ENCODE results near the gene GLRX.
A peak's percentile ranks its signal among the peaks of the same experiment; 100 is the strongest.

GLRX gene

DNA sequence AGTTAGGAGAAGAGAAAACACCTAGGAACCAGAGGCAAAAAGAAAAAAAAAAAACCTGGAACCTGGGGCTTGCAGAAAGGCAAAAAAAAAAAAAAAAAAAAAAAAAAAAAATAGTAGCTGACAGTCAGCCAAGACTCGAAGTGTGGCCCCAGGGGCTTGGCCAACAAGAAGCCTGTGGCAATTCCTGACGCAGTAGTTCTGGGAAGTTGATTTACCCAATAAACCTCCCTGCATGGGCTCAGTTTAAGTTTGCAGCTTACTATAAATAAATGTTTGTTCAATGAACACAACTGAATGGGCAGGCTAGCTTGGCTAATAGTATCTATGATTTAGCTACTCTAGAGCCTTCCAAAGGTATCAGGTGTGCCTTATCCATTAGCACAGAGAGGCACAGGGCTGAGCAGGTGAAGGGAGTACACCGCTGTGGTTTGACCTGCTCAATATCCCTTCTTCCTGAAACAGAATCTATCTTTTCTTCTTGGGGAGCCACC, 21.3 kb upstream of the GLRX start:
- Histone ChIP-seq H3K4me1 (ENCODE audit: control extremely low read depth in 1 of 4, control insufficient read depth in 4 of 4, insufficient read depth in 4 of 4, low read length in 3 of 4) (peaks cover 19 to 40% (median 30%) of the 10 kb centered on the region in 4 experiments), H3K9me3 (ENCODE audit: control extremely low read depth in 1 of 5, control insufficient read depth in 4 of 5, insufficient read depth in 2 of 5, low read depth in 1 of 5, low read length in 4 of 5) (no peaks in the 10 kb centered on the region), H3K4me3 (ENCODE audit: control insufficient read depth in 1 of 7, extremely low read depth in 1 of 7, insufficient read depth in 4 of 7, low read depth in 2 of 7, low read length in 6 of 7) (peak overlapping the region in 1 of 7 experiments; percentile 17), H3K27me3 (replicated peaks in 2 of 5; ENCODE audit: control insufficient read depth in 4 of 5, insufficient read depth in 5 of 5, low read length in 4 of 5) (no peaks in the 10 kb centered on the region), H3K36me3 (ENCODE audit: control insufficient read depth in 4 of 4, insufficient read depth in 4 of 4, low read length in 3 of 4) (no peaks in the 10 kb centered on the region), H3K27ac (ENCODE audit: insufficient read depth in 1 of 2, low read depth in 1 of 2, low read length in 2 of 2, poor library complexity in 1 of 2, severe bottlenecking in 2 of 2) (peak overlapping the region in 1 of 2 experiments; percentile 61)
- CTCF ChIA-PET = interaction anchor here (0.7 to 22.7 kb wide), 16 partner anchors 9 to 198 kb away, joined by 3 to 430 read pairs (median 4); partner anchors contain the start of gene GLRX
- DNase-seq = peak in 1 of 3 donors; percentile 33
- POLR2A ChIA-PET = interaction anchor here (0.6 to 0.7 kb wide), 2 partner anchors 26 to 62 kb away, joined by 3 read pairs; no protein-coding TSS in a partner anchor
- no CpG with 5 or more reads among the region's 3 CpGs for WGBS (ENCODE audit: insufficient coverage)

DNA sequence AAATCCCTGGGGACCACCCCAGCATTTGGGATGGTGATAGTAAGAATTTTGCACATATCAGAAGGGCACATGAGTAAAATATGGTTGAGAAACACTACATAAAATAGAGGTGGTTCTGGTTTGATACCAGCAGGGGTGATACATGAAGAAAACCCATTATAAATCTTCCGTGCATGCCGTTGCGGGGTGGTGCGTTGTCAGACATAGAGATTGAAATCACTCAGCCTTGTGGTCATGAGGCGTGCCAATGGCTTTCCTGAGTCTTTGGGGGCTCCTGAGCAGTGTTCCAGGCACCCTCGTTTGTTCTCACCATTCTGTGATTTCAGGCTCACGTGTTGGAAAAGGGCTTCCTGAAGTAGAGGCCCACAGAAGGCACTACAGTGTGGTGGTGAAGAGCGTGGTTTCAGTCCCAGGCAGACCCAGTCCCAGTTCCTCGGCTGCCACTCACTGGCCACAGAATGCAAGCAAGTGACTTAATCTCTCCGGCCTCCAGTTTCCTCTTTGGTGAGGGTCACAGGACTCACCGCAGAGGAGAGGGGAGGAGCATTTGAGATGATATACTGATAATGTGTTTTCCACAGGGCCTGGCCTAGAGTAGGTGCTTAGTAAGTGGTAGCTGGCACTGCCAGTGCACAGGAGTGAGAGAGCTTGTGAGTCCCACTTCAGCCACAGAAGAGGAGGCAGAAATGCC, 20.5 kb upstream of the GLRX start:
- CTCF ChIA-PET = interaction anchor here (0.7 to 22.7 kb wide), 16 partner anchors 10 to 197 kb away, joined by 3 to 430 read pairs (median 5); partner anchors contain the start of gene GLRX
- H3K27ac ChIP-seq (ENCODE audit: insufficient read depth in 1 of 2, low read depth in 1 of 2, low read length in 2 of 2, poor library complexity in 1 of 2, severe bottlenecking in 2 of 2) = peak overlapping the region in 1 of 2 experiments; percentile 61
- POLR2A ChIA-PET = interaction anchor here (0.7 kb wide), 1 partner anchor 61 kb away, joined by 3 read pairs; no protein-coding TSS in a partner anchor

DNA sequence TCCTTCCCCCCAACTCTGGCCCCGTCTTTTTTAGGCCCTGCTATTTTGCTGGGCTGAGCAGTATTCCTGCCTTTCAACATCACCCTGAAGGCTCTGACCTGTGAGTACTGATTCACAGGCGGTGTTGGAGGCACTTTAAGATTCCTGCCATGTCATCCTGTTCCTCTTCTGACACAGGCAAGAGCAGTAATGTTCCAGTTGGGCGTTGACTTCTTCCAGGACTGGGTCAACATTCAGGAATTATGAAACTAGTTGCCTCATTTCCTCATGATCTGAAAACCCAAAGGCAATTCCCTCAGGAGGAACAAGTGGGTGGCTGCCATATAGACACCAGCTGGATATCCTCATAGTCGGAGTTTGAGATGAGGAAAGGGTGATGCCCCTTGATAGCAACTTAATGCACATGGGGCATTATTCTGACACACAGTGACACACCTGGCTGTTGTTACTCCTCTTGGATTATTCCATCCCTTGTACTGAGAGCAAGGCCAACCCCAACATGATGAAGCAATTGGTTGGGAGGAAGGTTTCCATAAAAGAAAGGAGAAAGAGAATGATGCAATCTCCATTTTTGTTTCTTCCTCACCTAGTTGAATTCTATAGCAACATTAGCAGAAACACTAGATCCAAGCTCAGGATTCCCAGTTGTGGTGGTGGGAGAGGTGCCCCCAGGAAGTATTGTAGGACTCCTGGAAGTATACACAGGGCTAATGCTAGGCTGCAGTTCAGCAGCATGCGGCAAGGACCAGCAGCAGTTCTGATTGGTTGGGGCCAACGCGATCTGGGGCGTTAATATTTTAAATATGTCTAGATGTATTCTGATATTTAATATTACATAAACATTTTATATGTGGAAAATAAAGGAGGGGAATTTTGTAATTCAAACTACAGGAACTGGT, 19.6 kb upstream of the GLRX start:
- CTCF ChIA-PET = interaction anchor here (0.9 to 22.7 kb wide), 7 partner anchors 11 to 197 kb away, joined by 3 to 430 read pairs (median 5); partner anchors contain the start of gene RFESD
- peaks cover 19 to 40% (median 31%) of the 10 kb centered on the region in 4 experiments for H3K4me1 ChIP-seq (ENCODE audit: control extremely low read depth in 1 of 4, control insufficient read depth in 4 of 4, insufficient read depth in 4 of 4, low read length in 3 of 4)
- WGBS (ENCODE audit: insufficient coverage) = 64% methylated on average over 3 of the region's 8 CpGs
- no peak for DNase-seq
- POLR2A ChIA-PET = no interaction called here
- no peak overlapping the region for H3K27ac ChIP-seq (ENCODE audit: insufficient read depth in 1 of 2, low read depth in 1 of 2, low read length in 2 of 2, poor library complexity in 1 of 2, severe bottlenecking in 2 of 2)
- no peaks in the 10 kb centered on the region for H3K27me3 ChIP-seq (replicated peaks in 2 of 5; ENCODE audit: control insufficient read depth in 4 of 5, insufficient read depth in 5 of 5, low read length in 4 of 5)
- H3K9me3 ChIP-seq (ENCODE audit: control extremely low read depth in 1 of 5, control insufficient read depth in 4 of 5, insufficient read depth in 2 of 5, low read depth in 1 of 5, low read length in 4 of 5) = no peaks in the 10 kb centered on the region
- H3K36me3 ChIP-seq (ENCODE audit: control insufficient read depth in 4 of 4, insufficient read depth in 4 of 4, low read length in 3 of 4) = no peaks in the 10 kb centered on the region
- no peak overlapping the region for H3K4me3 ChIP-seq (ENCODE audit: control insufficient read depth in 1 of 7, extremely low read depth in 1 of 7, insufficient read depth in 4 of 7, low read depth in 2 of 7, low read length in 6 of 7)

More for the DNA sequence above, 20.5 kb upstream of the GLRX start:
- DNase-seq = peak; percentile 96 to 100 (median 99)
- Histone ChIP-seq H3K4me3 (ENCODE audit: control insufficient read depth in 1 of 7, extremely low read depth in 1 of 7, insufficient read depth in 4 of 7, low read depth in 2 of 7, low read length in 6 of 7) (no peak overlapping the region), H3K36me3 (ENCODE audit: control insufficient read depth in 4 of 4, insufficient read depth in 4 of 4, low read length in 3 of 4) (no peaks in the 10 kb centered on the region), H3K9me3 (ENCODE audit: control extremely low read depth in 1 of 5, control insufficient read depth in 4 of 5, insufficient read depth in 2 of 5, low read depth in 1 of 5, low read length in 4 of 5) (no peaks in the 10 kb centered on the region), H3K27me3 (replicated peaks in 2 of 5; ENCODE audit: control insufficient read depth in 4 of 5, insufficient read depth in 5 of 5, low read length in 4 of 5) (no peaks in the 10 kb centered on the region), H3K4me1 (ENCODE audit: control extremely low read depth in 1 of 4, control insufficient read depth in 4 of 4, insufficient read depth in 4 of 4, low read length in 3 of 4) (peaks cover 19 to 40% (median 31%) of the 10 kb centered on the region in 4 experiments)
- WGBS (ENCODE audit: insufficient coverage) = 2% methylated on average over 11 of the region's 11 CpGs

DNA sequence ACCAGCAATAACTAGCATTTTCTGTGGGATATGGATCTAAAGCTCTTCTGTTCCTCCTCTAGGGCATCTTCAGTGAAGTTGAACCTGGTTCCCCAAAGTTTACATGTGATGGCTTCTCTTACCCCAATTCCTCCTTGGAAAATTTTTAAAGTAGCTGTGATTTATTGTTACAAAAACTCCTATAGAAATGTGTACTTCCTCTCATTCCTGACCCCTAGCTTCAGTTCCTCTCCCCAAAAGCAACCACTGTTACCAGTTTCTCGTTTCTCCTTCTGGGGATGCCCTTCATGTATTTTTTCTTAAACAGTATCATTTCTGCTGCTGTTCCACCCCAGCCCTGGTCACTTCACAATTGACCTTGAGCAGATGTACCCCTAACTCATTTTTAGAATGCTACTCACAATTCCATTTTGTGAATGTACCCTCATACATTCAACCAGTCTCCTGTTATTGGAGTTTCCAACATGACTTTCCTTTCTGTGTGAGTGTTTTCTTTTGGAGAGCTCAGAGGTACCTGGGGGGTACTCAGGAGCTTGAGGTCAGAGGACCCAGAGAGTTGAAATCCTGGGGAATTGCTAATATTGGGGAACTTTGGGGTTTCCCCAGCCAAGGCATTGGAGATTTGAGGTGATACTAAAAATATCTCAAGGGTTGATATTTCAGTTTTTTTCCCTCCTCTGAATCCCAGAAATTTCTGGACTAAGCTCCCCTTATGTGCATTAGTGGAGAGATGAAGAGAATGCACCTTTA, 18.6 kb upstream of the GLRX start:
- Histone ChIP-seq H3K4me1 (ENCODE audit: control extremely low read depth in 1 of 4, control insufficient read depth in 4 of 4, insufficient read depth in 4 of 4, low read length in 3 of 4) (peaks cover 26 to 46% (median 39%) of the 10 kb centered on the region in 4 experiments), H3K9me3 (ENCODE audit: control extremely low read depth in 1 of 5, control insufficient read depth in 4 of 5, insufficient read depth in 2 of 5, low read depth in 1 of 5, low read length in 4 of 5) (no peaks in the 10 kb centered on the region), H3K27ac (ENCODE audit: insufficient read depth in 1 of 2, low read depth in 1 of 2, low read length in 2 of 2, poor library complexity in 1 of 2, severe bottlenecking in 2 of 2) (no peak overlapping the region), H3K4me3 (ENCODE audit: control insufficient read depth in 1 of 7, extremely low read depth in 1 of 7, insufficient read depth in 4 of 7, low read depth in 2 of 7, low read length in 6 of 7) (no peak overlapping the region), H3K36me3 (ENCODE audit: control insufficient read depth in 4 of 4, insufficient read depth in 4 of 4, low read length in 3 of 4) (no peaks in the 10 kb centered on the region), H3K27me3 (replicated peaks in 2 of 5; ENCODE audit: control insufficient read depth in 4 of 5, insufficient read depth in 5 of 5, low read length in 4 of 5) (no peaks in the 10 kb centered on the region)
- WGBS (ENCODE audit: insufficient coverage) = 27% methylated on average over 1 of the region's 1 CpG
- ChIA-PET CTCF (interaction anchor here (0.9 to 22.7 kb wide), 9 partner anchors 9 to 198 kb away, joined by 3 to 430 read pairs (median 5); partner anchors contain the start of gene RFESD), POLR2A (no interaction called here)
- no peak for DNase-seq

DNA sequence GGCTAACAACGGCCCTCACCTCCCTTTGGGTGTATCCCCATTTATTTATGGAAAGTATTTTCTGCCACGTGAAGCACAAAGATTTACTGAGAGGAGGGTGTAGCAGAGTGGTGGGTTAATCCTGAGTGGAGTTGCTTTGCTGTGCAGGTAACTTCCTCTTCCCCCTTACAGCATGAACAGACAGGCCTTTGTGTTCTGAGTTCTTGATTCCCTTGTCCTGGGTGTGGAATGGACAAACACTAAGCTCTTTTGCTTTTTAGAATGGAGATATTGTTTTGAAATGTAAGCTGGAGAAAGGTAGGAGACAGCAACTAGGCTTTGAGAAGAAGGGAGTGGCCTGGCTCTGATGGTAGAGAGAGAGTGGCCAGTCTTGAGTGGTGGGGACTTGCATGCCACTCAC, 17.1 kb upstream of the GLRX start:
- POLR2A ChIA-PET = no interaction called here
- CTCF ChIA-PET = interaction anchor here (1.7 to 22.7 kb wide), 3 partner anchors 17 to 54 kb away, joined by 5 to 430 read pairs (median 8); partner anchors contain the start of gene GLRX

DNA sequence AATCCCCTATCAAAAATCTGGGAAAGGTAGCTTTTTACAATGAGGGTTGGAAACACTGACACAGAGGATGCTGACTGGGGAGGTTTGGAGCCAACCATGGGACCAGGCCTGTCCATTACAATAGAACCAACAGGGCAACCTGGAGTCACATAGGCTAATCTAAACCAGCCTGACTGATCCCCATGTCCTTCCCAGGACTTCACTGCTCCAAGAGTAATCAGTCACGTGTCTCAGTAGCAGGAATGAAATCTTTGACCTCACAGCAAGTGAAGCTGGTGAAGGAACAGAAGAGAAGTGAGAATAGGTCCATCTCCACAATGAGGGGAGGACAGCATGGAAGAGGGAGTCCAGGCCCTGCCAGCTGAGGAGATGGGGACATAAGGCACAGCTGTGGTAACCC, 16.0 kb upstream of the GLRX start:
- CTCF ChIA-PET = interaction anchor here (0.9 to 22.7 kb wide), 6 partner anchors 16 to 174 kb away, joined by 3 to 430 read pairs (median 4); partner anchors contain the start of gene GLRX
- Histone ChIP-seq H3K9me3 (ENCODE audit: control extremely low read depth in 1 of 5, control insufficient read depth in 4 of 5, insufficient read depth in 2 of 5, low read depth in 1 of 5, low read length in 4 of 5) (no peaks in the 10 kb centered on the region), H3K36me3 (ENCODE audit: control insufficient read depth in 4 of 4, insufficient read depth in 4 of 4, low read length in 3 of 4) (no peaks in the 10 kb centered on the region), H3K27me3 (replicated peaks in 2 of 5; ENCODE audit: control insufficient read depth in 4 of 5, insufficient read depth in 5 of 5, low read length in 4 of 5) (no peaks in the 10 kb centered on the region), H3K4me3 (ENCODE audit: control insufficient read depth in 1 of 7, extremely low read depth in 1 of 7, insufficient read depth in 4 of 7, low read depth in 2 of 7, low read length in 6 of 7) (no peak overlapping the region), H3K4me1 (ENCODE audit: control extremely low read depth in 1 of 4, control insufficient read depth in 4 of 4, insufficient read depth in 4 of 4, low read length in 3 of 4) (peaks cover 26 to 56% (median 46%) of the 10 kb centered on the region in 4 experiments), H3K27ac (ENCODE audit: insufficient read depth in 1 of 2, low read depth in 1 of 2, low read length in 2 of 2, poor library complexity in 1 of 2, severe bottlenecking in 2 of 2) (no peak overlapping the region)
- no peak for DNase-seq
- WGBS (ENCODE audit: insufficient coverage) = no CpG with 5 or more reads among the region's 1 CpG
- POLR2A ChIA-PET = interaction anchor here (0.6 kb wide), 1 partner anchor 104 kb away, joined by 3 read pairs; no protein-coding TSS in a partner anchor

More for the DNA sequence above, 17.1 kb upstream of the GLRX start:
- Histone ChIP-seq H3K36me3 (ENCODE audit: control insufficient read depth in 4 of 4, insufficient read depth in 4 of 4, low read length in 3 of 4) (no peaks in the 10 kb centered on the region), H3K27me3 (replicated peaks in 2 of 5; ENCODE audit: control insufficient read depth in 4 of 5, insufficient read depth in 5 of 5, low read length in 4 of 5) (no peaks in the 10 kb centered on the region), H3K4me1 (ENCODE audit: control extremely low read depth in 1 of 4, control insufficient read depth in 4 of 4, insufficient read depth in 4 of 4, low read length in 3 of 4) (peaks cover 26 to 59% (median 49%) of the 10 kb centered on the region in 4 experiments), H3K27ac (ENCODE audit: insufficient read depth in 1 of 2, low read depth in 1 of 2, low read length in 2 of 2, poor library complexity in 1 of 2, severe bottlenecking in 2 of 2) (no peak overlapping the region), H3K9me3 (ENCODE audit: control extremely low read depth in 1 of 5, control insufficient read depth in 4 of 5, insufficient read depth in 2 of 5, low read depth in 1 of 5, low read length in 4 of 5) (no peaks in the 10 kb centered on the region), H3K4me3 (ENCODE audit: control insufficient read depth in 1 of 7, extremely low read depth in 1 of 7, insufficient read depth in 4 of 7, low read depth in 2 of 7, low read length in 6 of 7) (no peak overlapping the region)
- no peak for DNase-seq
- 100% methylated on average over 2 of the region's 2 CpGs for WGBS (ENCODE audit: insufficient coverage)
